NCI-H2196 treated with DMSO at 0.1 percent for 48 hours (cell line): ENCODE data around the gene FAM3A.
A peak's percentile ranks its signal among the peaks of the same experiment; 100 is the strongest.
"Not testable (repeated sequence)": the region's sequence is repeated elsewhere in the genome, so short reads cannot be mapped to it uniquely, and the experiment has no call there.

Experiments used
- DNase-seq: peaks from one replicate; lab custom pipeline; 2025; ENCODE audit not compliant: unreplicated experiment; lab: John Stamatoyannopoulos, UW

Gene FAM3A

GRCh38 chrX:154505734-154506133 lies 10.3 kb downstream of the FAM3A start:
- no peak for DNase-seq

GRCh38 chrX:154502989-154503388 lies 13.0 kb downstream of the FAM3A start:
- no peak for DNase-seq

- no peak for DNase-seq
These were observed 13.9 kb downstream of the FAM3A start for GRCh38 chrX:154502098-154502497.

- DNase-seq: not testable (repeated sequence)
These were observed 14.6 kb downstream of the FAM3A start for GRCh38 chrX:154501423-154501822.

- not testable (repeated sequence) for DNase-seq
These were observed 19.4 kb downstream of the FAM3A start for GRCh38 chrX:154496591-154497137.

GRCh38 chrX:154495472-154495922 lies 20.5 kb downstream of the FAM3A start:
- no peak for DNase-seq

GRCh38 chrX:154494715-154495114 lies 21.3 kb downstream of the FAM3A start:
- no peak for DNase-seq

GRCh38 chrX:154490414-154491083 lies 25.5 kb downstream of the FAM3A start, which contains the start of gene SLC10A3:
Gene SLC10A3, minus strand, starts transcription at chrX:154490629. Its CDS starts 1,689 bp downstream, at chrX:154488940.
- DNase-seq: peak; percentile 60

GRCh38 chrX:154490021-154490413 lies 26.0 kb downstream of the FAM3A start:
- DNase-seq: no peak

- DNase-seq: no peak
These were observed 26.9 kb downstream of the FAM3A start for GRCh38 chrX:154489182-154489581.

GRCh38 chrX:154488336-154489075 lies 27.5 kb downstream of the FAM3A start:
- no peak for DNase-seq

- DNase-seq: no peak
These were observed 28.3 kb downstream of the FAM3A start for GRCh38 chrX:154487518-154488290.

GRCh38 chrX:154486396-154487207 lies 29.4 kb downstream of the FAM3A start, which contains the start of gene UBL4A:
Gene UBL4A, minus strand, starts transcription at chrX:154486615. Its CDS starts 31 bp downstream, at chrX:154486584.
- DNase-seq: peak; percentile 18

- DNase-seq: no peak
These were observed 30.0 kb downstream of the FAM3A start for GRCh38 chrX:154486052-154486395.

GRCh38 chrX:154485150-154486051 lies 30.6 kb downstream of the FAM3A start:
- no peak for DNase-seq

GRCh38 chrX:154484255-154485149 lies 31.5 kb downstream of the FAM3A start:
- no peak for DNase-seq

GRCh38 chrX:154483325-154483724 lies 32.7 kb downstream of the FAM3A start:
- DNase-seq: no peak

GRCh38 chrX:154482786-154483185 lies 33.2 kb downstream of the FAM3A start:
- no peak for DNase-seq
